HFF-Myc (cell line): ENCODE results near the gene NBPF1.
A peak's percentile ranks its signal among the peaks of the same experiment; 100 is the strongest.
"Not testable (repeated sequence)": the region's sequence is repeated elsewhere in the genome, so short reads cannot be mapped to it uniquely, and the experiment has no call there.

Source experiments
- DNase-seq: peaks from one replicate; pipeline ENCODE4 v3.0.0-alpha.2; 2011; ENCODE audit warnings: low read depth; ENCODE audit errors: extremely low read depth
- H3K4me3 ChIP-seq: replicated peaks from 2 replicates; pipeline ENCODE4 v1.5.1; 2011; ENCODE audit warnings: low read depth, mild to moderate bottlenecking, control low read depth, low read length
- TF ChIP-seq, protein P1 (sequence below): IDR thresholded peaks from 2 replicates; pipeline ENCODE4 v1.5.1; 2012; ENCODE audit warnings: mild to moderate bottlenecking, low read depth, low read length, control low read depth; ENCODE audit errors: missing control alignments

Gene NBPF1

DNA sequence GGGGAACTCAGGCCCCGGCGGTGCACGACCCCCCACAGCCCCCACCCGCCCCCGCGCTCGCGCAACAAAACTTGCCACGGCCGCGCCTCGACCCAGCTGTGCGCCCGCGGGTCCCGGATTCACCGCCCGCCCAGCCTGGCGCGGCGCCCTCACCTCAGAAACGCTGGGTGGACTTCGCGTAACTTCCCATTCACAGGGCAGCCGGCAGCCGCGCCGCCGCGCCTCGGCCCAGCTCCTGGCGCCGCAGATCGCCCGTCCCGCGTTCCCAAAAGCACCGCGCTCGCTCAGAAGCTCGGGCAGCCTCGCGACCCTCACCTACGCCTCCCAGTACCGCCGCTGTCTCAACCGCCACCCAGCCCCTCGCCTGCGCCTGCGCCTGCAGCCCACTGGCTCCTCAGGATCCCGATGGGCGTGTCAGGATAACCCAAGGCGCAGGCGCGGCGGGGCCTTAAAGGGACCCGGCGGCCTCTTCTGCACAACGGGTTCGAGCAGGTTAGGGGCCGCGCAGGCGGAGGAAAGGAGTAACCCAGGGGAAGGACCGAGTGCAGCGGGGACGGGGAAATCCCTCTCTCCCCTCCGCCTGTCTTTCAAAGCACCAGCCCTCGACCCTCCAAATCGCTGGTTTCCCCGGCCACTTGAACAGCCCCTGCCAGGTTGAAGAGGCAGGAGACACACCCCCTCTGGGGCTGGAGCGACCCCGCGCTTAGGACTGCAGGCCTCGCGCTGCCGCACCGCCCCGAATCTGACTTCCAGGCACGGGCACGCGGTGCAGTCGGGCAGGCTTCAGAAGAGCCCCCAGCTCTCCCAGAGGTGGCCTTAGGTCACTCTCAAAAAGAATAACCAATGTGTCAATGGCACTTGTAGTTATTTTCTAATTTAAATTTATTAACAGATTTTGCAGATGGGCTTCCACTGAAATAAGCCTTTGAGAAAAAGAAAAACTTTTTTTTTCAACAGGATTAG, at the start of gene NBPF1:
Gene NBPF1, minus strand, starts transcription at position 380 of the 963 bp plus-strand sequence.
- TF ChIP-seq, protein P1, sequence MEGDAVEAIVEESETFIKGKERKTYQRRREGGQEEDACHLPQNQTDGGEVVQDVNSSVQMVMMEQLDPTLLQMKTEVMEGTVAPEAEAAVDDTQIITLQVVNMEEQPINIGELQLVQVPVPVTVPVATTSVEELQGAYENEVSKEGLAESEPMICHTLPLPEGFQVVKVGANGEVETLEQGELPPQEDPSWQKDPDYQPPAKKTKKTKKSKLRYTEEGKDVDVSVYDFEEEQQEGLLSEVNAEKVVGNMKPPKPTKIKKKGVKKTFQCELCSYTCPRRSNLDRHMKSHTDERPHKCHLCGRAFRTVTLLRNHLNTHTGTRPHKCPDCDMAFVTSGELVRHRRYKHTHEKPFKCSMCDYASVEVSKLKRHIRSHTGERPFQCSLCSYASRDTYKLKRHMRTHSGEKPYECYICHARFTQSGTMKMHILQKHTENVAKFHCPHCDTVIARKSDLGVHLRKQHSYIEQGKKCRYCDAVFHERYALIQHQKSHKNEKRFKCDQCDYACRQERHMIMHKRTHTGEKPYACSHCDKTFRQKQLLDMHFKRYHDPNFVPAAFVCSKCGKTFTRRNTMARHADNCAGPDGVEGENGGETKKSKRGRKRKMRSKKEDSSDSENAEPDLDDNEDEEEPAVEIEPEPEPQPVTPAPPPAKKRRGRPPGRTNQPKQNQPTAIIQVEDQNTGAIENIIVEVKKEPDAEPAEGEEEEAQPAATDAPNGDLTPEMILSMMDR: no peak
- peak within 1 kb of the TSS; percentile 60 for H3K4me3 ChIP-seq
- DNase-seq: peak; percentile 94

DNA sequence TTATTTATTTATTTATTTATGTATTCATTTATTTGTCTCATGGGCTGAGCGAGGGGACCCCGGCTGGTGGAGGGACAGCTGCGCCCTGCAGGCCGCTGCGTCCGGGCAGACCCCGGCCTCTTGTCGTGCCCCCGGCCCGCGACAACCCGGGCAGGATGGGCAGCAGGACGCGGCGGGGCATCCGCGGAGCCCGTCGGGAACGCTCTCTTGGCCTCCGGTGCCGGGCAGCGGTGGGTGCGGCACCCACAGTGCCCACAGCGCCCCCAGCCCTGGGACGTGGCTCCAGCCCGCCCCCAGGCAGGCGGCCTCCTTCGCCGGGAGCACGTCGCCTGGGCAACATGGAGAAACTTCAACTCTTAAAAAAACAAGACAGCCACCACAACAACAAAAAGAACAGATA, 44.9 kb upstream of the NBPF1 start:
- not testable (repeated sequence) for H3K4me3 ChIP-seq, DNase-seq

- not testable (repeated sequence) for DNase-seq, H3K4me3 ChIP-seq
These were observed 43.8 kb upstream of the NBPF1 start for GRCh38 chr1:16656981-16657683.

GRCh38 chr1:16656574-16656973, 43.2 kb upstream of the NBPF1 start:
- DNase-seq, H3K4me3 ChIP-seq: not testable (repeated sequence)

GRCh38 chr1:16651560-16651959, 38.2 kb upstream of the NBPF1 start:
- not testable (repeated sequence) for H3K4me3 ChIP-seq, DNase-seq

DNA sequence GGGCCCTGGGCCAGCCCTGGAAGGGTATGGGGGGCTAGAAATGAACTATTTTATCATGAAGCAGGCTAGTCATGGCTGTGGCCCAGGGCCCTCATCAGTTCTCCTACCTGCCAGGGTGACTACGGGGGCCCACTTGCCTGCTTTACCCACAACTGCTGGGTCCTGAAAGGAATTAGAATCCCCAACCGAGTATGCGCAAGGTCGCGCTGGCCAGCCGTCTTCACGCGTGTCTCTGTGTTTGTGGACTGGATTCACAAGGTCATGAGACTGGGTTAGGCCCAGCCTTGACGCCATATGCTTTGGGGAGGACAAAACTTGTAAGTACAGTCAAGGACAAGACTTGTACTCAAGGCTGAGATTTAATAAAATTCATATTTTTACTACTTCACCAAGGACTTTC, 36.6 kb upstream of the NBPF1 start:
- DNase-seq: not testable (repeated sequence)

GRCh38 chr1:16649390-16649789, 36.0 kb upstream of the NBPF1 start:
- DNase-seq, H3K4me3 ChIP-seq: not testable (repeated sequence)

More for the DNA sequence above, 36.6 kb upstream of the NBPF1 start:
- H3K4me3 ChIP-seq: not testable (repeated sequence)

DNA sequence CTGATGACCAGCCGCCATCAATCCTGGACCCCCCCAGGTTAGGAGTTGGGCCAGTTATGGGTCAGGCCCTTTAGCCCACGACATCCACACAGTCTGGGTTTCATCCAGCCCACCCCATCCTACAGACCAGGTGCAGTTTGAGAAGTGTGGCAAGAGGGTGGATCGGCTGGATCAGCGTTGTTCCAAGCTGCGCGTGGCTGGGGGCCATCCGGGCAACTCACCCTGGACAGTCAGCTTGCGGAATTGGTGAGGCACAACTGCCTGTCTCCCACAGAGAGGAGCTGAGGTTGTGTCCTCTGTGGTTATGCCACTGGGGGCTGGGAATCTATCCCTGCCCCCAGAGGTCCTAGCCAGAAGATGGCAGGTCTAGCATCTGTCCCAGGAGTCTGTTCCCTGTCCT, 35.4 kb upstream of the NBPF1 start:
- not testable (repeated sequence) for DNase-seq, H3K4me3 ChIP-seq

GRCh38 chr1:16648250-16648649, 34.9 kb upstream of the NBPF1 start:
- not testable (repeated sequence) for DNase-seq, H3K4me3 ChIP-seq

DNA sequence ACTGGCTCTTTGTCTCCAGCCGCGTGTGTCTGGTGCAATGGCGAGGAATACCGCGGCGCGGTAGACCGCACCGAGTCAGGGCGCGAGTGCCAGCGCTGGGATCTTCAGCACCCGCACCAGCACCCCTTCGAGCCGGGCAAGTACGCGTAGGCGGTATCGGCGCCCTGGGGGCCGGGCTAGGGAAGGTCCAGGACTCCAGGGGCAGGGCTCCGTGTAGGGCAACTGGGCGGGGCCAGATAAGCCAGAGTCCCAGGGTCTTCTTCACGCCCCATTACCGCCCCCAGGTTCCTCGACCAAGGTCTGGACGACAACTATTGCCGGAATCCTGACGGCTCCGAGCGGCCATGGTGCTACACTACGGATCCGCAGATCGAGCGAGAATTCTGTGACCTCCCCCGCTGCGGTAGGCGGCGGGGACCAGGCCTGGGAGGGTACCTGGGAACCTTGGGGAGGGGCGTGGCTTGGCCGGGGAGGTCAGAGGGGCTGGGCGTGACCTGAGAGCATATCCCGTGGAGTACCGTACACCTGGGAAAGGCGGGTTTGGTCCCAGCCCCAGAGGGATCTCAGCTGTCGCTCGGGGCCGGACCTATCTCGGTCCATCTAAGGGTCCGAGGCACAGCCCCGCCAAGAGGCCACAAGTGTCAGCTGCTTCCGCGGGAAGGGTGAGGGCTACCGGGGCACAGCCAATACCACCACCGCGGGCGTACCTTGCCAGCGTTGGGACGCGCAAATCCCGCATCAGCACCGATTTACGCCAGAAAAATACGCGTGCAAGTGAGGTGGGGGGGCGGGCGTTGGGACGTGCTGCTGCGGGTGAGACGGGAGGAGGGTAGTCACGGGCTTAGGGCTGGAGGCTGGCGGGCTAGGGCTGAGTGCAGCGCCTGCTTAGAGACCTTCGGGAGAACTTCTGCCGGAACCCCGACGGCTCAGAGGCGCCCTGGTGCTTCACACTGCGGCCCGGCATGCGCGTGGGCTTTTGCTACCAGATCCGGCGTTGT, 34.1 kb upstream of the NBPF1 start:
- not testable (repeated sequence) for H3K4me3 ChIP-seq, DNase-seq

DNA sequence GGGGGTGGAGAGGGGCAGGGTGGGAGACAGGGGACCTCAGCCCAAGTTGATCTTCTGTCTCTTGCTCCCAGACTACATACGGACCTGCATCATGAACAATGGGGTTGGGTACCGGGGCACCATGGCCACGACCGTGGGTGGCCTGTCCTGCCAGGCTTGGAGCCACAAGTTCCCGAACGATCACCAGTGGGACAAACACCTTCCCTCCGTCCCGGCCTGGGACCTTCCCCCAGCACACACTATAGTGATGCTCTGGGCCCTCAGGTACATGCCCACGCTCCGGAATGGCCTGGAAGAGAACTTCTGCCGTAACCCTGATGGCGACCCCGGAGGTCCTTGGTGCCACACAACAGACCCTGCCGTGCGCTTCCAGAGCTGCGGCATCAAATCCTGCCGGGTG, 33.4 kb upstream of the NBPF1 start:
- not testable (repeated sequence) for H3K4me3 ChIP-seq, DNase-seq

- not testable (repeated sequence) for DNase-seq
These were observed 32.8 kb upstream of the NBPF1 start for GRCh38 chr1:16646061-16646664.

DNA sequence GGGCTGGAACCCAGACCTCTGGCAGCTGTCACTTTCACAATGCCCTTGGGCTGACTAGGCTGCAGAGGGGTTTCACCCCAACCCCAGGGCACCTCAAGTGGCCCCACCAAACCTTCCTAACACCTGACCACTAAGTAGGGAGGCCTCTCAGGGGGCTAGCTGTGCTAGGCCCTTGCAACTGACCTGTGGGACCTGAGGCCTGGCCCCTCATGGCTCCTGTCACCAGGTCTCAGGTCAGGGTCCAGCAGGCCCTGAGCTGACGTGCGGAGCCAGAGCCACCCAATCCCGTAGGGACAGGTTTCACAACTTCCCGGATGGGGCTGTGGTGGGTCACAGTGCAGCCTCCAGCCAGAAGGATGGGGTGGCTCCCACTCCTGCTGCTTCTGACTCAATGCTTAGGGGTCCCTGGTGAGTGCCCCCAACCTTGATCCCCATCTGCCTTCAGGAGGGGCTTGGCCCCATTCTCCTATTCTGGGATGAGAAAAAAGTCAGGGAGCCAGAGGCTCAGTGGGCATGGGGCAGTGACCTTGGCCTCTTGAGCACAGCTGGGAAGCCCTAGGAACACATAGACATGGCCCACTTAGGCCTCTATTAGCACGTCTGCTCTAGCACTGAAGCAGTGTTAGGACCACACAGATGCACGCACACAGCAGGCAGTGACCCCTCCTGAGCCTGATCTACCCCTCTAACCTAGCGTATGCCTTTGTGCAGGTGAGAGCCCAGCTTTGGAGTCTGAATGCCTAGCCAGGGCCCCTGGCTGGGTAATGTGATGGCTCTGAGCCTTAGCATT, 32.1 kb upstream of the NBPF1 start:
- DNase-seq: not testable (repeated sequence)
- peak overlapping the region; percentile 94 for H3K4me3 ChIP-seq

More at GRCh38 chr1:16646061-16646664, 32.8 kb upstream of the NBPF1 start:
- not testable (repeated sequence) for H3K4me3 ChIP-seq
